OCI-LY7 (cell line): ENCODE data around the gene SNX2.

Experiments used
- CTCF ChIP-seq: fragments of 200-600 bp; sonication (generic); conservative IDR thresholded peaks from 2 replicates; pipeline ENCODE4 v1.5.1; 2014; ENCODE audit warnings: mild to moderate bottlenecking, antibody characterized with exemption, low read length, moderate library complexity, mixed read lengths
- EZH2phosphoT487 ChIP-seq: fragments of 200-600 bp; sonication (generic); IDR thresholded peaks from 2 replicates; pipeline ENCODE4 v1.6.1; 2018; ENCODE audit warnings: low read depth, borderline replicate concordance, mild to moderate bottlenecking, mixed run types, antibody characterized with exemption, low read length, moderate library complexity, mixed read lengths

DNA sequence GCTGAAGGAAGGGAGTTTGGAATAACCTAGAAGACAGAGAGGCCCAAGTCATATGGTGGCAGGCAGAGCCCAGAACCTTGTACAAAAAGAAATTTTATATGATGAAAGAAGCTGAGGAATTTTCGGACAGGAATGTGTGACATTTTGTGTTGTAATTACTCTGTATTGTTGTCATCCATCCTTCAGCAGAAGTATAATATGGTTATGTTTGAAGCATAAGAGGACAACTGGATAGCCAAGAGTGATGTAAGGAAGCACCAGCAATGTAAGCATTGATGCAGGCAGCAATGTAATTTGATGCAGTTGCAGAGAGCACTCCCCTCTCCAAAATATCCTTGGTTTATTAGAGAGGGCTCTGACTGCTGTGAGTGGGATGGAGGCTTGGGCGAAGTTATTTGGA lies 19.1 kb upstream of the SNX2 start:
- TF ChIP-seq EZH2phosphoT487 (no peak), CTCF (no peak)
